Heart right ventricle (tissue), 16 donors: ENCODE results near the gene ADAMTS12. TPM values are rescaled to one million over a fixed set of nuclear protein-coding genes. Genes with fewer than 3 reads are reported as not detected.
A peak's percentile ranks its signal among the peaks of the same experiment; 100 is the strongest.

Experiments used
- ATAC-seq, 8 donors: fragments of 200-7000 bp; cut with Tn5 transposase; one replicate each; pipeline ENCODE4 v1.9.1; 2020; ENCODE audit warnings: mild to moderate bottlenecking in 8 of 8, moderate library complexity in 8 of 8, moderate number of reproducible peaks in 1 of 8
- DNase-seq, 2 donors: peaks; one replicate each; pipeline ENCODE4 v3.0.0-alpha.2; 2020
- H3K27ac ChIP-seq, 10 donors: fragments of 200-600 bp; sonication (generic) in 2 of 10; one replicate each; pipeline versions ENCODE4 v1.5.0 to v1.8.0; 2020 to 2022; ENCODE audit warnings: mild to moderate bottlenecking in 3 of 10
- H3K27me3 ChIP-seq, 7 donors: fragments of 200-600 bp; one replicate each; pipeline ENCODE4 v1.8.0; 2021 to 2022; ENCODE audit warnings: mild to moderate bottlenecking in 2 of 7
- H3K36me3 ChIP-seq, 9 donors: fragments of 200-600 bp; sonication (generic) in 1 of 9; one replicate each; pipeline versions ENCODE4 v1.5.0 to v1.8.0; 2020 to 2022; ENCODE audit warnings: mild to moderate bottlenecking in 2 of 9
- H3K4me1 ChIP-seq, 9 donors: fragments of 200-600 bp; sonication (generic) in 1 of 9; one replicate each; pipeline versions ENCODE4 v1.5.0 to v1.8.0; 2020 to 2022; ENCODE audit warnings: mild to moderate bottlenecking in 4 of 9
- H3K4me3 ChIP-seq, 10 donors: fragments of 200-600 bp; sonication (generic) in 2 of 10; one replicate each; pipeline versions ENCODE4 v1.5.0 to v1.8.0; 2020 to 2022; ENCODE audit warnings: mild to moderate bottlenecking in 7 of 10, moderate library complexity in 2 of 10
- H3K9me3 ChIP-seq, 11 donors: fragments of 200-600 bp in 10 of 11; sonication (generic) in 2 of 11; one replicate each; pipeline versions ENCODE4 v1.5.0 to v1.8.0; 2013 to 2022; ENCODE audit warnings: mild to moderate bottlenecking in 2 of 11, control low read depth in 1 of 11, moderate library complexity in 1 of 11
- CTCF ChIP-seq, 9 donors: fragments of 200-600 bp; sonication (generic) in 2 of 9; IDR thresholded peaks; one replicate each; pipeline versions ENCODE4 v1.5.0 to v1.8.0; 2021 to 2022; ENCODE audit warnings: antibody characterized with exemption in 9 of 9, mild to moderate bottlenecking in 5 of 9, moderate library complexity in 1 of 9
- WGBS, 2 donors: extraction: QIAGEN DNeasy Blood & Tissue Kit; methylation state at CpG; one replicate each; pipeline ENCODE4 v1.1.7; 2013; ENCODE audit warnings: inconsistent platforms in 1 of 2; 5-methylcytosine and 5-hydroxymethylcytosine counted together
- intact Hi-C, 10 donors: fragments of 100-400 bp; cut with DNase I; formaldehyde crosslinking; loops; one replicate each; pipeline versions ENCODE4 v1.11.1 to v1.14.2; 2022
- polyA plus RNA-seq, 2 donors: library from polyadenylated mRNA; stranded (reverse); fragments of 200-250 nt; gene quantifications; one replicate each; pipeline ENCODE4 v1.2.3, GENCODE V29; 2013
- total RNA-seq, 10 donors: library from RNA; stranded (reverse); fragmentation: NEBNext Ultra II Directional in 3 of 10; extraction: Animal tissue kit (Norgen Biotek cat#: 25700) in 3 of 10; gene quantifications; one replicate each; pipeline versions ENCODE4 v1.2.1 to v1.2.4, GENCODE V29; 2021 to 2023
- donor health status: Arrhythmogenic right ventricular cardiomyopathy.
- donor health status: ischemic (EF 13 %, LVEDD 7.1; RV severe dilation, severe dysfunction).
- donor health status: healthy with polysubstance abuse.
- donor health status: DM: no; HTN: yes; CAD: no.
- donor health status: DM: no; HTN: no; CAD: no.
- donor health status: ischemic (EF 25% LVEDD 6.9; RV normal size, moderate dysfunction).
- donor health status: ischemic (EF 25% LVEDD 5.7; RV mildly dilated, moderate dysfunction).
- donor health status: healthy.
- donor health status: DM: yes; HTN: yes; CAD: no.
- donor health status: Ischemic cardiomyopathy.
- donor health status: ischemic (EF 35%, LVEDD 5.7; RV mildly dilated, moderate dysfunction).
- donor health status: nonischemic (EF 11% LVEDD 7.7; RV severe dilation, severe dysfunction).
- donor health status: DM: yes; HTN: yes; CAD: no.
- donor health status: PGD.
- donor health status: ischemic (EF 29% LVEDD 5.4; RV normal size, mild dysfunction).
- donor health status: nonischemic (EF 23%, LVEDD 6.1; RV moderate dilation, normal function).

Gene ADAMTS12
- total and polyA plus RNA-seq, 12 donors = 0.37 to 3.7 (median 1.3) TPM

- 91 to 95% methylated on average over 3 of the region's 3 CpGs for WGBS, 2 donors
- no peaks in the 10 kb centered on the region for H3K36me3 ChIP-seq
- H3K4me3 ChIP-seq = no peak overlapping the region
- H3K9me3 ChIP-seq = no peaks in the 10 kb centered on the region
- H3K4me1 ChIP-seq = peaks cover 0 to 7% (median 0%) of the 10 kb centered on the region in 9 donors
- peaks cover 0 to 5% (median 0%) of the 10 kb centered on the region in 7 donors for H3K27me3 ChIP-seq
- no peak for DNase-seq
- no peak overlapping the region for H3K27ac ChIP-seq
- intact Hi-C loops = no loop called here
- no peak for TF ChIP-seq CTCF (IDR thresholded peaks at IDR 0.05)
- ATAC-seq = no peak
These were observed 158.6 kb downstream of the ADAMTS12 start for GRCh38 chr5:33733225-33733624.

GRCh38 chr5:33726422-33727165, 165.2 kb downstream of the ADAMTS12 start:
- peaks cover 0 to 22% (median 5%) of the 10 kb centered on the region in 9 donors for H3K4me1 ChIP-seq
- no peaks in the 10 kb centered on the region for H3K36me3 ChIP-seq
- intact Hi-C loops = no loop called here
- TF ChIP-seq CTCF (IDR thresholded peaks at IDR 0.05) = no peak
- no peak overlapping the region for H3K4me3 ChIP-seq
- no peaks in the 10 kb centered on the region for H3K27me3 ChIP-seq
- ATAC-seq = peak in 6 of 8 donors; percentile 43 to 59 (median 48)
- H3K9me3 ChIP-seq = no peaks in the 10 kb centered on the region
- 72 to 73% methylated on average over 9 of the region's 9 CpGs for WGBS, 2 donors
- peak in 1 of 2 donors; percentile 11 for DNase-seq
- peak overlapping the region in 2 of 10 donors; percentile 33 to 48 for H3K27ac ChIP-seq

GRCh38 chr5:33725806-33726205, 166.0 kb downstream of the ADAMTS12 start:
- H3K4me3 ChIP-seq = no peak overlapping the region
- ATAC-seq (peak in 5 of 8 donors; percentile 17 to 54 (median 30)), DNase-seq (no peak)
- TF ChIP-seq CTCF (IDR thresholded peaks at IDR 0.05) = no peak
- H3K9me3 ChIP-seq = no peaks in the 10 kb centered on the region
- intact Hi-C loops = no loop called here
- peaks cover 0 to 24% (median 5%) of the 10 kb centered on the region in 9 donors for H3K4me1 ChIP-seq
- no peaks in the 10 kb centered on the region for H3K27me3 ChIP-seq
- H3K27ac ChIP-seq = peak overlapping the region in 2 of 10 donors; percentile 16 to 33
- H3K36me3 ChIP-seq = no peaks in the 10 kb centered on the region
- 60 to 70% methylated on average over 3 of the region's 3 CpGs for WGBS, 2 donors

GRCh38 chr5:33721491-33722200, 170.1 kb downstream of the ADAMTS12 start:
- TF ChIP-seq CTCF (IDR thresholded peaks at IDR 0.05) = no peak
- Histone ChIP-seq H3K27me3 (no peaks in the 10 kb centered on the region), H3K4me3 (no peak overlapping the region), H3K4me1 (peaks cover 0 to 17% (median 3%) of the 10 kb centered on the region in 9 donors), H3K9me3 (no peaks in the 10 kb centered on the region), H3K27ac (peak overlapping the region in 1 of 10 donors; percentile 10), H3K36me3 (no peaks in the 10 kb centered on the region)
- DNase-seq = no peak
- 44 to 45% methylated on average over 6 of the region's 6 CpGs for WGBS, 2 donors
- ATAC-seq = no peak
- intact Hi-C loops = no loop called here
